ENCODE results near the gene DGKH.

- no peak for TF ChIP-seq CTCF (IDR thresholded peaks at IDR 0.05)
- no peak for TF ChIP-seq POLR2AphosphoS5 (IDR thresholded peaks at IDR 0.05)
- TF ChIP-seq POLR2A (IDR thresholded peaks at IDR 0.05), result no peak
Measured at GRCh38 chr13:42017264-42017663, 31.2 kb upstream of the DGKH start.

All from gastroesophageal sphincter (tissue), 3 donors.